ENCODE measurements around the gene AK9. TPM values are rescaled to one million over a fixed set of nuclear protein-coding genes. Genes with fewer than 3 reads are reported as not detected.

AK9 gene
- total and polyA plus RNA-seq, 9 of the 15 experiments (the other 6 are each of a cell fraction or from before 2014, with no cell fraction given) = 0.59 to 1.9 (median 1.2) TPM

- TF ChIP-seq FOXA3 (CRISPR knock-in tag; conservative IDR thresholded peaks at IDR 0.05 in 1 of 2, IDR thresholded peaks at IDR 0.05 in 1 of 2) (peak in 1 of 2 experiments; percentile 35; a peak in 1 of 4 replicates), TAF9B (IDR thresholded peaks at IDR 0.05; ENCODE audit: partially characterized antibody) (no peak), RB1 (IDR thresholded peaks at IDR 0.05; ENCODE audit: low read depth) (no peak), RBM17 (IDR thresholded peaks at IDR 0.05; ENCODE audit: borderline replicate concordance, low read depth, low read length) (no peak), RBM22 (IDR thresholded peaks at IDR 0.05; ENCODE audit: low read depth, low read length, poor library complexity, severe bottlenecking) (no peak)
Measured at GRCh38 chr6:109447087-109447486, 243.9 kb downstream of the AK9 start (continued).

DNA sequence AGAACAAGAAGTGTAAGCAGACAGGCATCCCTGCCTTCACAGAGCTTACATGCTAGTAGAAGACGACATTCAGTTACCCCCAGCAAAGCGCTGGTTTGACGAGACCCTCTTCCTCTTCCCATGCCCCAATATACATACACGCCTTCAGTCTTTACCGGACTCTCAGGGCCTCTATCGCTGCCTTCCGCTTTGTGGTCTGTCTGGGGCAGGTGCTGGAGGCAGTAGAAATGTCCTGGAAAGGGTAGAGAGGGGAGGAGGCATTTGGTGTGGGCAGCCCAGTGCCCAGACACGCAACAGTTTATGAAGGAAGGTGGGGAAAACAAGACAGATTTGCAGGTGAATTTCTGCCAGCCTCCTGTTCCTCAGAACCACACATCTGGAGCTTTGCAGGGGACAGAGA is 244.5 kb downstream of the AK9 start:
- ChIA-PET POLR2A (interaction anchor here (0.6 to 9.8 kb wide), 7 partner anchors 7 to 262 kb away, joined by 3 to 92 read pairs (median 4); partner anchors contain the start of genes CD164 and MICAL1), CTCF (ENCODE audit: low intra/inter-chr PET ratio) (no interaction called here)
- TF ChIP-seq ZFP91 (CRISPR knock-in tag; IDR thresholded peaks at IDR 0.05) (no peak), ZC3H11A (IDR thresholded peaks at IDR 0.05; ENCODE audit: low read depth, low read length) (no peak), ZNF140 (CRISPR knock-in tag; IDR thresholded peaks at IDR 0.05) (no peak), ZNF165 (CRISPR knock-in tag; IDR thresholded peaks at IDR 0.05; ENCODE audit: borderline replicate concordance) (no peak), ZNF124 (CRISPR knock-in tag; IDR thresholded peaks at IDR 0.05) (no peak), TAF15 (IDR thresholded peaks at IDR 0.05; ENCODE audit: low read depth, low read length) (no peak)
- TF ChIP-seq, protein P1, sequence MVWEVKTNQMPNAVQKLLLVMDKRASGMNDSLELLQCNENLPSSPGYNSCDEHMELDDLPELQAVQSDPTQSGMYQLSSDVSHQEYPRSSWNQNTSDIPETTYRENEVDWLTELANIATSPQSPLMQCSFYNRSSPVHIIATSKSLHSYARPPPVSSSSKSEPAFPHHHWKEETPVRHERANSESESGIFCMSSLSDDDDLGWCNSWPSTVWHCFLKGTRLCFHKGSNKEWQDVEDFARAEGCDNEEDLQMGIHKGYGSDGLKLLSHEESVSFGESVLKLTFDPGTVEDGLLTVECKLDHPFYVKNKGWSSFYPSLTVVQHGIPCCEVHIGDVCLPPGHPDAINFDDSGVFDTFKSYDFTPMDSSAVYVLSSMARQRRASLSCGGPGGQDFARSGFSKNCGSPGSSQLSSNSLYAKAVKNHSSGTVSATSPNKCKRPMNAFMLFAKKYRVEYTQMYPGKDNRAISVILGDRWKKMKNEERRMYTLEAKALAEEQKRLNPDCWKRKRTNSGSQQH (CRISPR knock-in tag; IDR thresholded peaks at IDR 0.05) = no peak
- TF ChIP-seq, protein P2, sequence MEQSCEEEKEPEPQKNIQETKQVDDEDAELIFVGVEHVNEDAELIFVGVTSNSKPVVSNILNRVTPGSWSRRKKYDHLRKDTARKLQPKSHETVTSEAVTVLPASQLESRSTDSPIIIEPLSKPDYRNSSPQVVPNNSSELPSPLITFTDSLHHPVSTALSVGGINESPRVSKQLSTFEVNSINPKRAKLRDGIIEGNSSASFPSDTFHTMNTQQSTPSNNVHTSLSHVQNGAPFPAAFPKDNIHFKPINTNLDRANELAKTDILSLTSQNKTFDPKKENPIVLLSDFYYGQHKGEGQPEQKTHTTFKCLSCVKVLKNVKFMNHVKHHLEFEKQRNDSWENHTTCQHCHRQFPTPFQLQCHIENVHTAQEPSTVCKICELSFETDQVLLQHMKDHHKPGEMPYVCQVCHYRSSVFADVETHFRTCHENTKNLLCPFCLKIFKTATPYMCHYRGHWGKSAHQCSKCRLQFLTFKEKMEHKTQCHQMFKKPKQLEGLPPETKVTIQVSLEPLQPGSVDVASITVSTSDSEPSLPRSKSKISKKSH (CRISPR knock-in tag; IDR thresholded peaks at IDR 0.05) = no peak

More for the DNA sequence above, 244.5 kb downstream of the AK9 start:
- 77% methylated on average over 8 of the region's 8 CpGs for WGBS (ENCODE audit: insufficient coverage, low coverage, missing lambda C conversion rate)
- peak overlapping the region; percentile 41; the same call in 2 of the 3 replicates for H3K27ac ChIP-seq (ENCODE audit: extremely low read depth, low read depth, low read length)
- DNase-seq (ENCODE audit: extremely low read depth in 1 of 4, low spot score in 3 of 4) (no peak), FAIRE-seq (no peak), ATAC-seq (no peak)
- no peaks in the 10 kb centered on the region for H4K20me1 ChIP-seq (replicated peaks; ENCODE audit: control insufficient read depth, insufficient read depth, low read length)
- H3K27me3 ChIP-seq (ENCODE audit: control insufficient read depth in 2 of 2, insufficient read depth in 2 of 2, low read length in 2 of 2) = no peaks in the 10 kb centered on the region
- no TSS peak for BruUV-seq (replicated peaks)
- in situ Hi-C loops (cut with MboI) = no loop called here
- H2AFZ ChIP-seq (ENCODE audit: low read depth, low read length) = no peak overlapping the region
- H3K9me3 ChIP-seq (replicated peaks; ENCODE audit: control insufficient read depth, insufficient read depth, low read depth, low read length) = no peaks in the 10 kb centered on the region
- H3K36me3 ChIP-seq (ENCODE audit: control insufficient read depth, insufficient read depth, low read length) = peaks cover 50% of the 10 kb centered on the region
- intact Hi-C loops (cut with micrococcal nuclease) = no loop called here
- H3K4me2 ChIP-seq (ENCODE audit: insufficient read depth, low read length) = peak overlapping the region; percentile 29; the same call in 1 of the 2 replicates
- H3K79me2 ChIP-seq (ENCODE audit: control insufficient read depth, insufficient read depth, low read length) = peaks cover 11% of the 10 kb centered on the region
- H3K4me3 ChIP-seq = no peak overlapping the region
- H3K9ac ChIP-seq (ENCODE audit: insufficient read depth in 1 of 2, low read depth in 2 of 2, low read length in 2 of 2) = peak overlapping the region in 1 of 2 experiments; percentile 84; a peak in 3 of 4 replicates
- H3K4me1 ChIP-seq (replicated peaks in 1 of 2; ENCODE audit: control insufficient read depth in 2 of 2, insufficient read depth in 2 of 2, low read length in 2 of 2) = peaks cover 18 to 47% of the 10 kb centered on the region in 2 experiments; a peak in 4 of 5 replicates
- no peaks in the 10 kb centered on the region for H3K9me1 ChIP-seq (ENCODE audit: control insufficient read depth, insufficient read depth, low read length)

Measured in K562 (cell line).